Smooth muscle cell of the brain vasculature (primary cell): Measurements from ENCODE around the gene CIT.
"Not testable (repeated sequence)": the region's sequence is repeated elsewhere in the genome, so short reads cannot be mapped to it uniquely, and the experiment has no call there.

Source experiments
- DNase-seq: peaks from one replicate; pipeline ENCODE4 v3.0.0-alpha.2; 2012; ENCODE audit warnings: low read depth, low spot score

CIT gene

GRCh38 chr12:119744900-119745606 lies 132.1 kb downstream of the CIT start:
- no peak for DNase-seq

- no peak for DNase-seq
These were observed 134.4 kb downstream of the CIT start for GRCh38 chr12:119742700-119743099.

GRCh38 chr12:119740830-119741229 lies 136.3 kb downstream of the CIT start:
- no peak for DNase-seq

GRCh38 chr12:119735079-119735478 lies 142.0 kb downstream of the CIT start:
- DNase-seq: no peak

GRCh38 chr12:119730381-119730780 lies 146.7 kb downstream of the CIT start:
- DNase-seq: no peak

DNA sequence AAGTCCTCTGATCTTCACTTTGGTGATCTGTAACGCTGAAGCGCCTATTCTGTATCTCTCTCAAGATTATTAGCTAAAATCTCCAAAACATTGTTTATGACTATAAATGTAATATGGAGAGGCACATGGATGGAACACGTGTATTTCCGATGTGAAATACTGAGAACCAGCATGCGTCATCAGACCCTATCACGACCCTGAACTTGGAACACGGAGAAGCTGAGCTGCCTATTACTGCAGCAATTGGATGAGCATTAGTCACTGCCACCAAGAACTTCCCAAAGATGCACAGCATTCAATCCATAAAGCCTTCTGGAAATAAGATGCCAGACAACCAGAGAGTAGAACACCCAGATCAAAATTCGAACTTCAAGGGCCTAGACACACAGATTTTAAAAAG lies 147.2 kb downstream of the CIT start:
- no peak for DNase-seq

DNA sequence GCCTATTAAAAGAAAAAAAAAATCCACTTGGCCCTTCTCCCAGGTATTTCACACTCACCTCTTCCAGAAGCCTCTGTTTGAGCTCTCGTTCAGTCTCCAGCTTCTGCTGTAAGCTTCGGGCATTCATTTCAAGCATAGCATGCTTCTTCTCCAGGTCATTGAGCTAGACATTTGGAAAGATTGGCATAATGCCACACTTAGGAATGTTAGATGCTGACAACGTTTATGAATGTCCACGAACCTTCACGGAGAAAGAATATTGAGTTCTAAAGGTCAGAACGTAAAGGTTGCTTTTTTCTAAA lies 148.7 kb downstream of the CIT start:
- DNase-seq: no peak

DNA sequence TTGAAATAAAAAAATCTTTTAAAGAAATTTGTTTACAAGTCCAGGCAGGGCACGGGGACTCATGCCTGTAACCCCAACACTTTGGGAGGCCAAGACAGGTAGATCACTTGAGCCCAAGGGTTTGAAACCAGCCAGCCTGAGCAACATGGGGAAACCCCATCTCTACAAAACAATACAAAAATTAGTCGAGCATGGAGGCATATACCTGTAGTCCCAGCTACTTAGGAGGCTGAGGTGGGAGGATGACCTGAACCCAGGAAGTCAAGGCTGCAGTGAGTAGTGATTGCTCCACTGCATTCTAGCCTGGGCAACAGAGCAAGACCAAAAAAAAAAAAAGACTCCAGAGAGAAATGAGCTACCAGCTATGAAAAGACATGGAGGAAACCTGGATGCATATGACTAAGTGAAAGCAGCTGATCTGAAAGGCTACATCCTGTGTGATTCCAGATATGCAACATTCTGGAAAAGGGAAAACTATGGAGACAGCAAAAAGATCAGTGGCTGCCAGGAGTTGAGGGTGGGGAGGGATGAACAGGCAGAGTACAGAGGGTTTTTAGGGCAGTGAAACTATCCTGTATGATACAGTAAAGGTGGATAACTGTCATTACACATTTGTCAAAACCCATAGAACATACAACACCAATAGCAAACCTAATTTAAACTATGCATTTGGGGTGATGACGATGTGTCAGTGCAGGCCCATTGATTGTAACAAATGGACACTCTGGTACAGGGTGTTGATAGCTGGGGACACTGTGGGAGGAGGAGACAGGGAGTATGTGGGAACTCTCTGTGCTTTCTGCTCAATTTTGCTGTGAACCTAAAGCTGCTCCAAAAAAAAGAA lies 149.3 kb downstream of the CIT start:
- no peak for DNase-seq

DNA sequence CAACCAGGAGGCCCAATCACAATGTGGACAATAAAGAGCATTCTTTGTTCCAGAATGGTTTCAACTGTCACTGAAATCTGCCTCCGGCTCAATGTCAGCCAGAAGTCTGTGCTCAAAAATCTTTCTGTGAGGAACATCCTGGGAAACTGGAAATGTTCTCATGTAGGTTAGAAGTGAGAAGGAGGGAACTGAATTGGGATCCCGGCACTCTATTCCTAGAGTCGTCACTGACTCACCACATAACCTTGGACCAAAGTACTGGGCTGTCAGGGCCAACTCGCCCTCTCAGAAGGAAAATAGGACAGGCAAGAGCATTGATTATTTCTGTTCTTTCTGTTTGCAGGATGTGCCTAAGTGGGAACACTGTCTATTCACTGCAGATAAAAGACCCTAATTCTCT lies 151.6 kb downstream of the CIT start:
- no peak for DNase-seq

DNA sequence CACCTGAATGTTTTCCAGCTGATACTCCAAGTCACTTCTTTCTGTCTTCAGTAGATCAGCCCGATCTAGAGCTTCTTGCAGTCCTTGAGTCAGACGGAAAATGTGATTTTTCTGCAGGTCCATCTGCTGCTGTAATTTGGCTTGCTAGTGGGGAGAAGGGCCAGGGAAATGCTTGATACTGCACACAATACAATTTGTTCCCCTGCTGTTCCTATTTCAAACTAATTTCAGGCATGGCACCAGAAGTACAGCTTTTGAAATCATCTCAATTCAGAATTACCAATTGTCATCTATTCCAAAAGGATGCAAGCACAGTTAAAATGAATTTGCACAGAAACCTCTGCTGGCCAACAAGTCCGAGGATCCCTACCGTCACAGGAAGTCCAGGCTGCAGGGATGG lies 155.8 kb downstream of the CIT start:
- DNase-seq: no peak

DNA sequence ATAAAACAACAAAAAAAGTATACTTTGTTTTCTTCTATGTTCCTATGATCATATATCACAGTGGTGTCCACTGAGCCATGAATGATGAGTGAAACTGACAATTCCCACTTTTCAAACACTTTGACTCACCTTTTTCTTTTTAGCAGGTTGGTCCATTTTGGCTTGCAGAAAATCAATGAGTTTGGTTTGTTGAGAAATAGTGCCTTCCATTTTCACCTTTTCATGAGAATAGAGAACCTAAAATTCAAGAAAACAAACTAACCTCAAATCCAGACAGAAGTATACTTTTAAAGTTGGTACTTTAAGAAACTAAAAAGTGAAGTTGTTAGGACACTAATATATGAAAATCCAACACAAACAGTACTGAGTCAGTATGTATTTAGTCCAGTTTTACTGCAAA lies 156.8 kb downstream of the CIT start:
- DNase-seq: no peak

- DNase-seq: no peak
These were observed 159.0 kb downstream of the CIT start for GRCh38 chr12:119718141-119718540.

GRCh38 chr12:119715268-119715620 lies 161.9 kb downstream of the CIT start:
- no peak for DNase-seq

DNA sequence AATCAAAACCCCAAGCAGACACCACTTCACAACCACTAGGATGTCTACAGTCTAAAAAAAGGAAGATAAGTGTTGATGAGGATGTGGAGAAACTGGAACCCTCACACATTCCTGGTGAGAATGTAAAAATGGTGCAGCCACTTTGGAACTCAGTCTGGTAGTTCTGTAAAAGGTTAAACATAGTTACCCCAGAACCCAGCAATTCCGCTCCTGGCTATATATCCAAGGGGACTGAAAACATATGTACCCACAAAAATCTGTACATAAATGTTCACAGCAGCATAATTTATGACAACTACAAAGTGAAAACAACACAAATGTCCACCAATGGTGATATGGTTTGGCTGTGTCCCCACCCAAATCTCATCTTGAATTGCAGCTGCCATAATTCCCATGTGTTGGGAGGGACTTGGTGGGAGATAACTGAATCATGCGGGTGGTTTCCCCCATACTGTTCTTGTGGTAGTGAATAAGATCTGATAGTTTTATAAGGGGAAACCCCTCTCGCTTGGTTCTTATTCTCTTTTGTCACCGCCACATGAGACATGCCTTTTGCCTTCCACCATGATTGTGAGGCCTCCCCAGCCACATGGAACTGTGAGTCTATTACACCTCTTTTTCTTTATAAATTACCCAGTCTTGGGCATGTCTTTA lies 162.4 kb downstream of the CIT start:
- no peak for DNase-seq

GRCh38 chr12:119713551-119714031 lies 163.5 kb downstream of the CIT start:
- DNase-seq: no peak

- DNase-seq: no peak
These were observed 164.4 kb downstream of the CIT start for GRCh38 chr12:119712721-119713120.

GRCh38 chr12:119711693-119712092 lies 165.4 kb downstream of the CIT start:
- DNase-seq: no peak

DNA sequence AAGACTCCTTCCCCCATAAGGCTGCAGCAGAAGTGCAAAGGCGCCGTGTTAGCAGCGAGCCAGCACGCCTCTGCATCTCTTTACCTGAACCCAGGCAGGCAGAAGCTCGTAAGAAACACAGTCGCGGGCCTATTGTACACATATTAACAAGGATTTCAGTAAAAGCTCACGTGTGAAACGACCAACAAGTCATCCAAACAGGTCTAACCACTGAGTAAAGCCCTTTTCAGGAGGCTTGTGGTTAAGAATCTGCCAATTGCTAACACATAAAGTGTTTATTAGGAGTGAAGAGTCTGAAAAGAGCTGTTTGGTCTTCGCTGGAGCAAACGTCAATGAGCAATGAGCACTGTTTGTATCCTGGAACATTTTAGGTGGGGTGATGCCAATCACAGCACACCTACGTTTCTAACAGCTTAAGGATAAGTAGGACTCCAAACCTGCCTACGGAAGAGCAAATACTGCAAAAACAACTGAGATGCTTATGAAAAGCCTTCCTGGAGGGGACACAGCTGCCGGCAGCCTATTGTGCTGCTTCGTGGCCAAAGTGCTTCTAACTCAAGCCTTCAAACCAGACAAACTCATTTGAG lies 166.1 kb downstream of the CIT start:
- DNase-seq: no peak

GRCh38 chr12:119710374-119710964 lies 166.7 kb downstream of the CIT start:
- no peak for DNase-seq

- not testable (repeated sequence) for DNase-seq
These were observed 170.7 kb downstream of the CIT start for GRCh38 chr12:119706427-119706826.

DNA sequence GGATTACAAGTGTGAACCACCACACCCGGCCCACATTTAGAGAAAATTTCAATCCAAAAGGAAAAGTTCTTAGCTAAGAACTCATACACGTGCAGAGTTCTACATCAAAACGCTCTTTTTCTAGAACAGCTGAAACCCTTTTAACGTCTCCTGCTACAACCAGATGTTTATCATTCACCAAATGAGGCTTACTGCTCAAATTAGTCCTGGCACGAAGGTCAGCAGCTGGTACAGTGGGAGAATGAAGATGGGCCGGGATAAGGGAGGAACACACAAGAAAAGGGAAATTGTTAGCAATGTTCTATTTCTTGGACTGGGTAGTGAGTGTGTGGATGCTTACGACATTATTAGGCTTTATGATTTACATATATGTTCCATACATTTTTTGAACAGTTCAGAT lies 171.9 kb downstream of the CIT start:
- no peak for DNase-seq
